GM23338 (cell line): Measurements from ENCODE around the gene EDEM3. TPM values are rescaled to one million over a fixed set of nuclear protein-coding genes. Genes with fewer than 3 reads are reported as not detected.

Experiments
- ATAC-seq: fragments of 200-7000 bp; cut with Tn5 transposase; 3 replicates; pipeline ENCODE4 v1.9.1; 2020
- DNase-seq: peaks from one replicate; pipeline ENCODE4 v3.0.0-alpha.2; 2015; ENCODE audit warnings: low spot score
- H2AFZ ChIP-seq: fragments of 200-600 bp; sonication (generic); 2 replicates; pipeline ENCODE4 v1.8.0; 2016; ENCODE audit warnings: antibody characterized with exemption, mild to moderate bottlenecking, moderate library complexity
- H3F3A ChIP-seq: fragments of 200-600 bp; sonication (generic); replicated peaks from 2 replicates; pipeline ENCODE4 v1.8.0; 2017; ENCODE audit warnings: antibody characterized with exemption, mixed run types, low read depth
- H3K27ac ChIP-seq: fragments of 200-600 bp; sonication (generic); 2 replicates; pipeline ENCODE4 v1.6.1; 2016; ENCODE audit warnings: low read depth
- H3K27me3 ChIP-seq: fragments of 200-600 bp; sonication (generic); 2 replicates; pipeline ENCODE4 v1.8.0; 2016; ENCODE audit warnings: mild to moderate bottlenecking, mixed run types, moderate library complexity; ENCODE audit not compliant: insufficient read depth
- H3K36me3 ChIP-seq: fragments of 200-600 bp; sonication (generic); 2 replicates; pipeline ENCODE4 v1.8.0; 2016; ENCODE audit warnings: mild to moderate bottlenecking; ENCODE audit not compliant: insufficient read depth
- H3K4me1 ChIP-seq: fragments of 200-600 bp; sonication (generic); 2 replicates; pipeline ENCODE4 v1.8.0; 2016; ENCODE audit warnings: mild to moderate bottlenecking, moderate library complexity; ENCODE audit not compliant: insufficient read depth
- H3K4me2 ChIP-seq: fragments of 200-600 bp; sonication (generic); 2 replicates; pipeline ENCODE4 v1.7.1; 2017; ENCODE audit warnings: mixed run types
- H3K4me3 ChIP-seq: fragments of 200-600 bp; sonication (generic); 2 replicates; pipeline ENCODE4 v1.6.1; 2016; ENCODE audit warnings: mixed run types
- H3K79me2 ChIP-seq: fragments of 200-600 bp; sonication (generic); replicated peaks from 2 replicates; pipeline ENCODE4 v1.8.0; 2017; ENCODE audit warnings: mild to moderate bottlenecking; ENCODE audit not compliant: insufficient read depth
- H3K9me2 ChIP-seq: fragments of 200-600 bp; sonication (generic); 2 replicates; pipeline ENCODE4 v1.8.0; 2017; ENCODE audit not compliant: insufficient read depth
- H4K20me1 ChIP-seq: fragments of 200-600 bp; sonication (generic); replicated peaks from 2 replicates; pipeline ENCODE4 v1.8.0; 2017; ENCODE audit warnings: mild to moderate bottlenecking; ENCODE audit not compliant: insufficient read depth
- H3K27ac Mint-ChIP-seq: 2 replicates; pipeline ENCODE4 v1.8.0; 2020; ENCODE audit warnings: inconsistent platforms, mild to moderate bottlenecking, moderate library complexity, mixed read lengths
- H3K27me3 Mint-ChIP-seq: 3 replicates; pipeline ENCODE4 v1.8.0; 2022; ENCODE audit warnings: low read depth, mild to moderate bottlenecking, moderate library complexity, mixed read lengths, inconsistent platforms; ENCODE audit not compliant: insufficient read depth, poor library complexity
- H3K36me3 Mint-ChIP-seq: 3 replicates; pipeline ENCODE4 v1.8.0; 2021; ENCODE audit warnings: low read depth, mild to moderate bottlenecking, inconsistent platforms, moderate library complexity, mixed read lengths
- H3K4me1 Mint-ChIP-seq: 3 replicates; pipeline ENCODE4 v1.8.0; 2020; ENCODE audit warnings: mild to moderate bottlenecking, inconsistent platforms, mixed read lengths
- H3K4me3 Mint-ChIP-seq: 3 replicates; pipeline ENCODE4 v1.8.0; 2021; ENCODE audit warnings: moderate library complexity, mild to moderate bottlenecking, inconsistent platforms, mixed read lengths
- H3K9me3 Mint-ChIP-seq: 3 replicates; pipeline ENCODE4 v1.8.0; 2020; ENCODE audit warnings: moderate library complexity, mild to moderate bottlenecking, inconsistent platforms, mixed read lengths
- CREB1 ChIP-seq: fragments of 250-450 bp; sonication (Bioruptor Pico); IDR thresholded peaks from 2 replicates; pipeline ENCODE4 v1.5.0; 2020; ENCODE audit warnings: low read depth, mild to moderate bottlenecking, moderate library complexity
- CTCF ChIP-seq, 2 experiments: fragments of 200-600 bp in 1 of 2; sonication (generic) in 1 of 2; conservative IDR thresholded peaks; 2 replicates each; pipeline versions ENCODE4 v1.5.1 to v1.6.1; 2016 to 2017; ENCODE audit warnings: antibody characterized with exemption in 2 of 2, low read depth in 2 of 2, mild to moderate bottlenecking in 2 of 2, moderate library complexity in 1 of 2
- ETS1 ChIP-seq: IDR thresholded peaks from 2 replicates; pipeline ENCODE4 v1.6.1; 2016; ENCODE audit warnings: antibody characterized with exemption
- EZH2 ChIP-seq: fragments of 200-600 bp; sonication (generic); IDR thresholded peaks from one replicate; pipeline ENCODE4 v1.8.0; 2017; ENCODE audit warnings: antibody characterized with exemption, mild to moderate bottlenecking, low read depth; ENCODE audit not compliant: unreplicated experiment
- JUNB ChIP-seq: IDR thresholded peaks from one replicate; pipeline ENCODE4 v1.6.1; 2016; ENCODE audit warnings: antibody characterized with exemption; ENCODE audit not compliant: unreplicated experiment
- NANOG ChIP-seq: IDR thresholded peaks from 2 replicates; pipeline ENCODE4 v1.6.1; 2016; ENCODE audit warnings: antibody characterized with exemption, borderline replicate concordance
- POLR2AphosphoS5 ChIP-seq: IDR thresholded peaks from 2 replicates; pipeline ENCODE4 v1.6.1; 2016; ENCODE audit warnings: antibody characterized with exemption, low read depth
- STAT1 ChIP-seq: IDR thresholded peaks from one replicate; pipeline ENCODE4 v1.6.1; 2016; ENCODE audit warnings: antibody characterized with exemption; ENCODE audit not compliant: unreplicated experiment
- ZNF114 ChIP-seq: fragments of 250-450 bp; sonication (Bioruptor Pico); IDR thresholded peaks from 2 replicates; pipeline ENCODE4 v1.5.0; 2020; ENCODE audit warnings: mild to moderate bottlenecking, moderate library complexity
- ZNF462 ChIP-seq: fragments of 250-450 bp; sonication (Bioruptor Pico); IDR thresholded peaks from 2 replicates; pipeline ENCODE4 v1.5.0; 2020; ENCODE audit warnings: mild to moderate bottlenecking, moderate library complexity
- polyA plus RNA-seq: library from polyadenylated mRNA; unstranded; fragments of >200 nt; fragmentation: Nextera tagmentation; extraction: Ambion mirVana; gene quantifications from 2 replicates; pipeline ENCODE4 v1.2.1, GENCODE V29; 2016
- total RNA-seq: library from RNA; depleted of rRNA; stranded (reverse); fragments of >200 nt; shearing (Covaris generic); gene quantifications from 2 replicates; pipeline ENCODE4 v1.2.3, GENCODE V29; 2014

EDEM3 gene
- total and polyA plus RNA-seq, 2 experiments from 2014 or later, result 4.8 to 11.5 TPM

GRCh38 chr1:184793967-184794366, 39.3 kb upstream of the EDEM3 start (continued):
- TF ChIP-seq ZNF462 (CRISPR knock-in tag) (no peak), EZH2 (no peak)

GRCh38 chr1:184792450-184792969, 37.9 kb upstream of the EDEM3 start:
- Histone ChIP-seq H3K27ac (no peak overlapping the region), H3K36me3 (no peaks in the 10 kb centered on the region), H3K27me3 (no peaks in the 10 kb centered on the region), H2AFZ (no peak overlapping the region), H3K4me3 (no peak overlapping the region), H3K79me2 (no peaks in the 10 kb centered on the region), H3F3A (no peaks in the 10 kb centered on the region), H4K20me1 (no peaks in the 10 kb centered on the region), H3K4me2 (no peak overlapping the region), H3K4me1 (peaks cover 8% of the 10 kb centered on the region), H3K9me2 (peaks cover 5% of the 10 kb centered on the region; the same call in 1 of the 2 replicates)
- ATAC-seq (no peak), DNase-seq (no peak)
- Mint-ChIP-seq H3K36me3 (peaks cover 5% of the 10 kb centered on the region; the same call in 1 of the 3 replicates), H3K4me1 (peaks cover 13% of the 10 kb centered on the region), H3K27me3 (peaks cover 3% of the 10 kb centered on the region), H3K27ac (no peak overlapping the region), H3K4me3 (no peak overlapping the region), H3K9me3 (no peaks in the 10 kb centered on the region)
- no peak for TF ChIP-seq JUNB
- TF ChIP-seq CREB1 (CRISPR knock-in tag), result no peak
- no peak for TF ChIP-seq STAT1
- no peak for TF ChIP-seq EZH2
- no peak for TF ChIP-seq ETS1
- no peak for TF ChIP-seq POLR2AphosphoS5
- TF ChIP-seq NANOG, result no peak
- TF ChIP-seq CTCF (conservative IDR thresholded peaks at IDR 0.05; ENCODE audit: low read depth in 2 of 2), result no peak
- TF ChIP-seq ZNF114 (CRISPR knock-in tag), result no peak
